ENCODE results near the gene WSCD2. TPM values are rescaled to one million over a fixed set of nuclear protein-coding genes. Genes with fewer than 3 reads are reported as not detected.

The WSCD2 gene
- total RNA-seq, 1 donor from 2014 or later, result not detected

DNA sequence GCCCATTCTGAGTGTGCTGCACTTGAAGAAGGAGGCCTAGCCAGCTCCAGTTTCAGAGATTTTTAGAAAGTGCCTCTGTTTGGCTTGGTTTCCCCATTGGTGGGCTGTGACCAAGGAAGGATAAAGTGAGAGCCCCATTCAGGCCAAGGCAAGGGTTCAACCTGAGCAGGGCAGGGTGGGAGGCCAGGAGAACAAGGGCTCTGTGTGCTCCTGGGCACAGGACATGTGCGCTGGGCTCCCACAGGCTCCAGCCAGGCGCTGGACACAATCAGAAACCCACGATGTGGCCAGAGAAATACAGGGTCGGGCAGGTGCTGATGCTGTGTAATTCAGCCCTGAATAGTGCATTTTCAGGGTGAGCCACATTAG lies 23.1 kb downstream of the WSCD2 start:
- intact Hi-C loops (cut with micrococcal nuclease), result no loop called here

GRCh38 chr12:108156717-108157116 lies 27.6 kb downstream of the WSCD2 start:
- intact Hi-C loops (cut with micrococcal nuclease), result no loop called here

- intact Hi-C loops (cut with micrococcal nuclease), result no loop called here
Measured at GRCh38 chr12:108157870-108158459, 28.9 kb downstream of the WSCD2 start.

- intact Hi-C loops (cut with micrococcal nuclease), result no loop called here
Measured at GRCh38 chr12:108162207-108162606, 33.1 kb downstream of the WSCD2 start.

DNA sequence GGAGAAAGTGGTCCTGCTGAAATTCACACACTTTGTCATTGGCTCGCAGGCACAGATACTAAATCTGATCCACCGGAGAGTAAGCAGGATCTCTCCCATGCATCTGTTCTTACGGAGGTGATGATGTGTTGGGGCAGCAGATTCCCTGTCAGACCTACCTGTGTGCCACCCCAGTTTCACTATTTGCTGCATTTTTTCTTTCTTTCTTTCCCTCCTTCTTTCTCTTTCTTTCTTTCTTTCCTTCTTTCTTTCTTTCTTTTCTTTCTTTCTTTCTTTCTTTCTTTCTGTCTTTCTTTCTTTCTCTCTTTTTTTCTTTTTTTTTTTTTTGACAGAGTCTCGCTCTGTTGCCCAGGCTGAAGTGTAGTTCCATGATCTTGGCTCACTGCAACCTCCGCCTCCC lies 37.4 kb downstream of the WSCD2 start:
- intact Hi-C loops (cut with micrococcal nuclease), result no loop called here

GRCh38 chr12:108167974-108168373 lies 38.9 kb downstream of the WSCD2 start:
- intact Hi-C loops (cut with micrococcal nuclease), result no loop called here

DNA sequence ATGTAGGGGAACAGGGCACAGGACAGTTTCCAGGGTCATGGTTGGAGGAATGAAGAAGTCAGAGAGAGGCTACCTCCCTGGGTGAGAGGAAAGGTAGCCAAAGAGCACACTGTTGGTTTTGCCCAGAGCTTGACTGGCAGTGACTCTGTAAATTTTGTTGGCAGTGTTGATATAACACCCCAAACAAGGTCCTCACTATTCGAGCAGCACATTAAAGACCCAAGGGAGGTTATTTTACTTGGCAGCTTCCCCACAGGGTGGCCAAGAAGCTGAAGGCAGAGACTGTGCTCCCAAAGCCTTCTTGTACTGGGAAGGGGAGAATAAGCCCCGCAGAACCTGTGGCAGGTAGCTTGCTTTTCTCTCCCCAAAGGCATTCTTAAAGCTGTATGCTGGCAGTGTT lies 40.6 kb downstream of the WSCD2 start:
- intact Hi-C loops (cut with micrococcal nuclease), result no loop called here

GRCh38 chr12:108170164-108170563 lies 41.1 kb downstream of the WSCD2 start:
- intact Hi-C loops (cut with micrococcal nuclease), result no loop called here

GRCh38 chr12:108172033-108172432 lies 42.9 kb downstream of the WSCD2 start:
- intact Hi-C loops (cut with micrococcal nuclease), result no loop called here

DNA sequence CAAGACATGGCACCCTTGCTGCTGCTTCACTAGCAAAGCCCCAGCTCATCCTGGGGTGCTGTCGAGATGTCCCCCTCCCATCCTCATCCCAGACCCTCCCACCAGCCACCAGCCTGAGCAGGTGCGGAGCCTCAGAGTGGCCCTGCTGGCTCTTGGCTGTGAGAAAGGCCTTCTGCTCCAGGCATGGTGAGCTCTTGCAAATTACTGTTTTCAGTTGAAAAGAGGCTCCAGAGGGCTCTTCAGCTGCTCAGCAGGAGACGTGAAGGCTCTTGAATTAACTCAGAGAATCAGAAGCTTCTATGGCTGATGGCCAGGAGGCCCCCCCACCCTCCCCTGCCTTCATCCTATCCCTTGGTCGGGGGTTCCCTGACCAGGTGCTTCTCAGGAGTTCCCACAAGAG lies 44.1 kb downstream of the WSCD2 start:
- intact Hi-C loops (cut with micrococcal nuclease), result no loop called here

DNA sequence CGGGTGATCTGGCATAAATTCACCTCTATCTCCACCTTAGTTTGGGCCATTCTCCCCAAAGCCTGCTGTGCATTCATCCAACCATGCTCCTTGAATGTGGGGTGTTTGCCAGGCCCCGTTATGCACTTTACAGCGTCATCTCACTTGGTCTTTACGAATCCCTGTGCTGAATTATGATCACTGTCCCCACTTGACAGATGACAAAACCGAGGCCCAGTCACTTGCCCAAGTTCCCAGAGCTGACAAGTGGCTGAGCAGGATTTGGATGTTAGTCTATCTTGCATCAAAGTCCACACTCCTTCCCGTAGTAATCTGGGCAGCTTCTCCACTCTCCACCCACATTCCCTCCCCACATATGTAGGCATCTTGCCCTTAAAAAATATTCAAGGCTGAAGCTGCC lies 44.8 kb downstream of the WSCD2 start:
- intact Hi-C loops (cut with micrococcal nuclease), result no loop called here

DNA sequence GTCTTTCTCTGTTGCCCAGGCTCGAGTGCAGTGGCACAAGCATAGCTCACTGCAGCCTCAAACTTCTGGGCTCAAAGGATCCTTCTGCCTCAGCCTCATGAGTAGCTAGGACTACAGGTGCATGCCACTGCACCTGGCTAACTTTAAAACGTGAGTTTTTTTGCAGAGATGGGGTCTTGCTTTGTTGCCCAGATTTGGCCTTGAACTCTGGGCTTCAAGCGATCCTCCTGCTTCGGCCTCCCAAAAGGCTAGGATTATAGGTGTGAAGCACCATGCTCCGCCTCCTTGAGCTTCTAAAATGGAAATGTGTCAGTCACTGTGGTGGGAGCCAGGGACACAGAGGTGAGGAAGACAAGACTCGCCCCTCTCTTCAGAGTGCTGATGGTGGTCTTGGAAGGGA lies 45.6 kb downstream of the WSCD2 start:
- intact Hi-C loops (cut with micrococcal nuclease), result no loop called here

GRCh38 chr12:108175310-108175709 lies 46.2 kb downstream of the WSCD2 start:
- intact Hi-C loops (cut with micrococcal nuclease), result no loop called here

- intact Hi-C loops (cut with micrococcal nuclease), result no loop called here
Measured at GRCh38 chr12:108176292-108176691, 47.2 kb downstream of the WSCD2 start.

DNA sequence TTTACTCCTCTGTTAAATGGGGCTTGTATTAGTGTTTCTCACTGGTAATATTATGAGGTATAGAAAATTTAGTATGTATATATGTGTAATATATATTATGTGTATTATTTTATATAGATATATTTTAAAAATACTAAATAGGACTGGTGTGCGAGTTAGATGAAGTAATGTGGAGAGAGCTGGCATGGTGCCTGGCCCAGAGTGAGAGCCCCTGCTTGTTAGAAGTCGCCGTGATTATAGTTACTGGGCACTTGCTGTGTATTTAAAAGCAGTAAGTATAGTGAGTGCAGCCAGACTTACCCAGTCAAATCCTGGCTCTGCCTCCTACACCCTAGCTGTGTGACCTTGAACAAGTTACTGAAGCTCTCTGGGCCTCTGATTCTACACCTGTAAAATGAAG lies 48.0 kb downstream of the WSCD2 start:
- intact Hi-C loops (cut with micrococcal nuclease), result no loop called here

DNA sequence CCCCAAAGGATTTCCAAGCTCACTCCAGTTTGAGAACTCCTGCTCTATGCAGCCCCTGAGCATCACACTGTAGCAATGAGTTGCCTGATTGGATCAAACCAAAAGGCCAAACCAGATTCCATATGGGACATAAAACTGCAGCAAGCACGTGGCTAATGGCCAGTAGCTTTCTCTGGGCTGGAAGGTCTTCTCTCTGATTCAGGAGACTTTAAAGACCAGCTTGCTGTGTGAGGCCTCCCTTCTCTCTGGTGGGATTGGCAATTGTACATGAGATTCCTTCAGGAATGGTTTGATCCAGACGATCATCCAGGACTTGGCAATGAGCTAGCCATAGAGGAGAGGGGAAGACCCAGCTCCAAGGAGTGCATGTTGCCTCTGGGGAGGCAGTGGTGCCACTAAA lies 50.2 kb downstream of the WSCD2 start:
- intact Hi-C loops (cut with micrococcal nuclease), result no loop called here

- intact Hi-C loops (cut with micrococcal nuclease), result no loop called here
Measured at GRCh38 chr12:108180255-108181094, 51.4 kb downstream of the WSCD2 start.

DNA sequence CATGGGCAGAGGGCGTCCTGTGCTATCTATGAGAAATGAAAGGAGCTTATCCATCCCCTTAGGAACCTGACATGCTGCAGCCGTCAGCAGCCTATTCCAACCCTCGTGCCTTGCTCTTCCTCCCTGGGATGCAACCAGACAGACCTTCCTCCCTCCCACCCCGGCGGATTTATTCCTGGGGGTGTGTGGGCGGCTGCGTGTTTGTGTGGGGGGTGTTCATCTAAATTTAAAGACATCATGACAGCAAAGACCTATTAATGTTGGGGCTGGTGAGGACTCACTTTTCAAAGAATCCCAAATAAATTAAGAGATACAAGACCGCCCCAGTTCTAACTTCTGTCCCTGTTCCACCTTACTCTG lies 52.0 kb downstream of the WSCD2 start:
- intact Hi-C loops (cut with micrococcal nuclease), result no loop called here

- intact Hi-C loops (cut with micrococcal nuclease), result no loop called here
Measured at GRCh38 chr12:108182096-108182495, 53.0 kb downstream of the WSCD2 start.

GRCh38 chr12:108185002-108185401 lies 55.9 kb downstream of the WSCD2 start:
- intact Hi-C loops (cut with micrococcal nuclease), result no loop called here

GRCh38 chr12:108187831-108188230 lies 58.7 kb downstream of the WSCD2 start:
- intact Hi-C loops (cut with micrococcal nuclease), result no loop called here

DNA sequence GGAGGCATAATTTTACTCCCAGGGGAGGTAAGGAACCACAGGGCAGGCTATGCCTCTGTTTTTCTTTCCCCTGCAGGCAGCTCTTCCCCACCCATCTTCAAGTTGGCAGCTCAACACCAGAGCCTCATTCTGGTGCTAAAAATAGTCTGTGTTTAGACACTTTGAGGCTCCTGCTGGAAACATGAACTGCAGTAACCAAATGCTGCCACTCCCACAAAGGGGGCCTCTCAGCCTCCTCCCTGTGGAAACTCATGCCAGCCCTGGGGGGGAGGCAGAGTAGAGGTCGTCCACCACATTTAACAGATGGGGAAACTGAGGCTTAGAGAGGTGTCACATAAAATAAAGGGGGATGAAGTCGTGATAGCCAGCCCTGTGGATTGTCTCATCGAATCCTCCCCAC lies 61.4 kb downstream of the WSCD2 start:
- intact Hi-C loops (cut with micrococcal nuclease), result loop anchor here (10.0 kb wide), 1 partner anchor 196 kb away; no protein-coding TSS in a partner anchor

DNA sequence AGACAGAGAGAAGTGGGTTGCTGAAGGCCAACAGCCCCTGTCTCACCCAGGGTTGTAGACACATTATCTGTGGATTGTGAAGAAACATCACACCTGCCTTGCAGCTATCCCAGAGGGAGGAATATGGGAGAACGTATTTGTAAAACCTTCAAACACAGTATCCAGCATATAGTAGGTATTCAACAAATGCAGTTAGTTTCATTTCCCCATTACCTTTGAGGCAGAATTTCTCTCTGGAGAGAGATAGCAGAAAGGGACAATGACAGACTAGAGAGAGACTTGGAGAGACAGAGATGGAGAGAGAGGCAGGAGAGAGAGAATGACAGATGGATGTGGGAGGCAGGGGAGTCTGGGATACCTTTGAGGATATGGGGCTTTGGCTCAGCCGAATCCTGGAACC lies 62.0 kb downstream of the WSCD2 start:
- intact Hi-C loops (cut with micrococcal nuclease), result loop anchor here (10.0 kb wide), 1 partner anchor 196 kb away; no protein-coding TSS in a partner anchor

Measured in T-helper 2 cell treated with Interferon-gamma antibody and Interleukin-4, amounts not matched to agents 100 ng/mL and 5 ng/mL, for 36 hours (primary cell).